Astrocyte of the cerebellum (primary cell): ENCODE measurements around the gene XYLT1.

Experiments
- DNase-seq: peaks from one replicate; pipeline ENCODE4 v3.0.0-alpha.2; 2011; ENCODE audit warnings: low read depth
- H3K4me3 ChIP-seq: 2 replicates; pipeline ENCODE4 v1.5.1; 2011; ENCODE audit warnings: mild to moderate bottlenecking, low read depth, low read length, moderate library complexity
- in situ Hi-C: cut with HindIII; loops from 2 replicates; pipeline ENCODE4 v1.10.0; 2017; ENCODE audit warnings: low sequenced_read_pairs
- TF ChIP-seq, protein P1 (sequence below): IDR thresholded peaks from 2 replicates; pipeline ENCODE4 v1.5.1; 2012; ENCODE audit warnings: low read length, low read depth, moderate library complexity, mild to moderate bottlenecking; ENCODE audit errors: missing control alignments

XYLT1 gene

DNA sequence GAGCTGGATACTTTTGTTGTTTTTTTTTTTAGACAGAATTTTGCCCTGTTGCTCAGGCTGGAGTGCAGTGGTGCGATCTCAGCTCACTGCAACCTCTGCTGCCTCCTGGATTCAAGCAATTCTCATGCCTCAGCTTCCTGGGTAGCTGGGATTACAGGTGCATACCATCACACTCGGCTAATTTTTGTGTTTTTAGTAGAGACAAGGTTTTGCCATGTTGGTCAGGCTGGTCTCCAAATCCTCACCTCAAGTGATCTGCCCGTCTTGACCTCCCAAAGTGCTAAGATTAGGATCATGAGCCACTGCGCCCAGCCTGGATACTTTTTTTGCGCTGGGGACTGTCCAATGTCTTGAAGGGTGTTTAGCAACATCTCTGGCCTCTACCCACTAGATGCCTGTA is 32.6 kb upstream of the XYLT1 start:
- no peak for DNase-seq
- no peak overlapping the region for H3K4me3 ChIP-seq
- in situ Hi-C loops = no loop called here
- TF ChIP-seq, protein P1, sequence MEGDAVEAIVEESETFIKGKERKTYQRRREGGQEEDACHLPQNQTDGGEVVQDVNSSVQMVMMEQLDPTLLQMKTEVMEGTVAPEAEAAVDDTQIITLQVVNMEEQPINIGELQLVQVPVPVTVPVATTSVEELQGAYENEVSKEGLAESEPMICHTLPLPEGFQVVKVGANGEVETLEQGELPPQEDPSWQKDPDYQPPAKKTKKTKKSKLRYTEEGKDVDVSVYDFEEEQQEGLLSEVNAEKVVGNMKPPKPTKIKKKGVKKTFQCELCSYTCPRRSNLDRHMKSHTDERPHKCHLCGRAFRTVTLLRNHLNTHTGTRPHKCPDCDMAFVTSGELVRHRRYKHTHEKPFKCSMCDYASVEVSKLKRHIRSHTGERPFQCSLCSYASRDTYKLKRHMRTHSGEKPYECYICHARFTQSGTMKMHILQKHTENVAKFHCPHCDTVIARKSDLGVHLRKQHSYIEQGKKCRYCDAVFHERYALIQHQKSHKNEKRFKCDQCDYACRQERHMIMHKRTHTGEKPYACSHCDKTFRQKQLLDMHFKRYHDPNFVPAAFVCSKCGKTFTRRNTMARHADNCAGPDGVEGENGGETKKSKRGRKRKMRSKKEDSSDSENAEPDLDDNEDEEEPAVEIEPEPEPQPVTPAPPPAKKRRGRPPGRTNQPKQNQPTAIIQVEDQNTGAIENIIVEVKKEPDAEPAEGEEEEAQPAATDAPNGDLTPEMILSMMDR = no peak

DNA sequence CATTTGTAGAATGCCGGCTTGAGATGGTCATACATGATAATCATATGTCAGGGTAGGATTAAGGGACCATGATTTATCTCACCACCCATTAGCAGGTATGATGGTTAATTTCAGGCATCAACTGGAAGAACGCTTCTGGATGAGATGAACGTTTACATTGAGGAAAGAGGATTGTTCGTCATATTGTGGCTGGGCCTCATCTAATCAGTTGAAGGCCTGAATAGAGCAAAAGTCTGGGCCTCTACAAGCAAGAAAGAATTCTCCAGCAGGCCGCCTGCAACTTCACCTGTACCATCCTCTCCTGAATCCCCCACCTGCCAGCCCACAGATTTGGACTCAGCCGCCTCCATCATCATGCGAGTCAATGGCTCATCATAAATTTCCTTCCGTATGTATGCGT is 30.6 kb upstream of the XYLT1 start:
- TF ChIP-seq, protein P1 = no peak
- no peak for DNase-seq
- no peak overlapping the region for H3K4me3 ChIP-seq
- in situ Hi-C loops = no loop called here

DNA sequence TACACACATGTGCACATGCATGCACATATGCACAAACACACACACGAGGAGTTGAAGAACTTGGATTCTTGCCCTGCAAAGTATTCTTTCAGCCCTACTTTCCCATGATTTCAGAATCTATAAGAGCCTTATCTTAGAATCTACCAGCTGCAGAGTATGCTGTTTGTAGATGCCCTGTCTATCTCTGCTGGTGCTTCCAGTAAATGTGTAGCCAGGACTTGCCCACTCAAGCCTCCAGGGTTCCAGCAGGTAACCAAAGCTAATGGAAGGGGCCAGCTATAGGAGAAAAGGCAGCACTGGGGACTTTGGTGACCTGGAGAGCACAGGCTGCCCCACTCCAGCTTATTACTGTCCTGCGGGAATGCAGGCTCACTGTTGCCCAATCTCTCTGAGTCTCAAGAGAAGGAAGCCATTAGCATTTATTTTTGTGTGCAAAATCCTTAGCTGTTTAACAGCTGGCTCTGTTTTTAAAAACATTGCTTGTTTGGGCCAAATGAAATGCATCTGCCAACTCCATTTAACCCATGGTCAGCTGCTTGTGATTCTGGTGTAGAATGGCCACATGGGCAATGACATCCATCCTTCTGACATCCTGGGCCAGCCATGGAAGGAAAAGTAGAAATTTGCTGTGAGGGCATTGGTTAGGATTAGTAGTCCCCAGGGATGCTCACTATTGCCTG is 28.6 kb upstream of the XYLT1 start:
- TF ChIP-seq, protein P1 = no peak
- H3K4me3 ChIP-seq = no peak overlapping the region
- in situ Hi-C loops = loop anchor here (25.0 kb wide), 1 partner anchor 637 kb away; no protein-coding TSS in a partner anchor
- DNase-seq = no peak

DNA sequence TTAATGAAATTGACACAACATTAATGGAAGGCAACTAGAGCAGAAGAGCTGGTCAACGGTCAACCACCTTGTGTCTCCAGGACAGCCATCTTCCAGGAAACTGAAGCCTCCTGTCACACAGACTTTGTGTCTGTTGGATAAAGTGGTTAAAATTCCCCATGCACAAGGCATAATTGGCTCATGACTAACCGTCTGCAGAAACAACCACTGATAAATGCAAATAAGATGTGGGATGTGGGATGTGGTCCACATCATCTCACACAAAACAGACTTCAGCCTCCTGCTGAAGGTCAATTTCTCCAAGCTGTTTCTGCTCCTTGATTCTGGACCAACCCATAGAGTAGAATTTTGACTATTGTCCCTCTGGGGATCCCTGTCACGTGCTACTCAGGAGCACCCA is 26.9 kb upstream of the XYLT1 start:
- no peak overlapping the region for H3K4me3 ChIP-seq
- in situ Hi-C loops = loop anchor here (25.0 kb wide), 1 partner anchor 635 kb away; no protein-coding TSS in a partner anchor
- peak; percentile 31 for DNase-seq
- TF ChIP-seq, protein P1 = no peak

DNA sequence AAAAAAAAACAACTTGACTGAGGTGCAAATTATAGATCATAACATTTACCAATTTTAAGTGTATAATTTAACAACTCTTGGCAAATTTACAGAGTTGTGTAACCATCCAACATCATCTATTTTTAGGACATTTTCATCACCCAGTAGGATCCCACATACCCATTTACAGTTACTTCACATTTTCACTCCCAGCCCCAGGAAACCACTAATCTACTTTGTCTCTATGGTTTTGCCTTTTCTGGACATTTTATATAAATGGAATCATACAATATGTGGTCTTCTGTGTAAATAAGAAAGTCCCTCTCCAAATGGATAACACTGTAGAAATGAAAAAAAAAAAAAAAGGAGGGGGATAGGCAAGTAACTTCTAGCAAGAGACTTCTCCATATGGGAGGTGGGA is 26.1 kb upstream of the XYLT1 start:
- DNase-seq = no peak
- H3K4me3 ChIP-seq = no peak overlapping the region
- in situ Hi-C loops = loop anchor here (25.0 kb wide), 1 partner anchor 635 kb away; no protein-coding TSS in a partner anchor
- TF ChIP-seq, protein P1 = no peak

DNA sequence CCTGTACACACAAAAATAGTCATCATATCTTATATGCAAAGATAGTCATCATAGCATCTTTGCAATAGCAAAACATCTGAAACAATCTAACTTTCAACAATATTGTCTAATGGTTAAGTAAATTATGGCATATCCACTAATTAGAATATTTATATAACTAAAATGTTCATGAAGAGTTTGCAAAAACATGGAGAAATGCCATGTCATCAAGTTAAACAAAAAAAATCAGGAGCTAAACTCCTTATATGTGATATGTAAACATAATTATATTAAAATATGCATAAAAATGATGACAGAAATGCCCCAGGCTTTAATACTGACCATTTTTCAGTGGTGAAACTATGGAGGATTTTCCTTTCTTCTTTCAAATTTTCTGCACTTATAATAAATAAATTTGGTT is 22.3 kb upstream of the XYLT1 start:
- in situ Hi-C loops = loop anchor here (25.0 kb wide), 1 partner anchor 631 kb away; no protein-coding TSS in a partner anchor
- DNase-seq = no peak
- H3K4me3 ChIP-seq = no peak overlapping the region
- TF ChIP-seq, protein P1 = no peak
